ENCODE measurements around the gene PXDC1. TPM values are rescaled to one million over a fixed set of nuclear protein-coding genes. Genes with fewer than 3 reads are reported as not detected.
"Not testable (repeated sequence)": the region's sequence is repeated elsewhere in the genome, so short reads cannot be mapped to it uniquely, and the experiment has no call there.

The PXDC1 gene
- polyA plus RNA-seq, 1 experiment: 24.0 TPM

DNA sequence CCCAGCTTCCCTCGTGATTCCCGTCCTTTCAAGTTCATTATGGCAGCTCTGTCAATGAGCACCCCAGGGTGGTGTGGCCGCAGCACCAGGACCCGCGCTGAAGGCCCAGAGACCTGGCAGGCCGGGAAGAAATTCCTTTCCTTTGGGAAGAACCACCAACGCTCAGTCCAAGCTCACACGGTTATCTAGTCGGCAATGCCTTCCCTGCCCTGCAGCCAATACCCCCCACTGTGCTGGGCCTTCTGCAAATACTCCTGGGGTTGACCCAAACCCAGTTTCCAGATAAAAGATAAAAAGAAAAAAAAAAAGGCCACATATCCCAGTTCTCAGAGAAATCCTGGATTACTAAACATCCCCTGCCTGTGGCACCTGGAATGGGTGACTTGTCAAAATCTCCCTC, 28.7 kb downstream of the PXDC1 start:
- ChIA-PET POLR2A (no interaction called here), CTCF (interaction anchor here (0.6 to 3.6 kb wide), 9 partner anchors 10 to 472 kb away, joined by 3 to 22 read pairs (median 4); no protein-coding TSS in a partner anchor)
- Histone ChIP-seq H3K27me3 (ENCODE audit: control insufficient read depth, insufficient read depth, low read length) (no peaks in the 10 kb centered on the region), H3K4me3 (ENCODE audit: low read depth, low read length) (no peak overlapping the region), H3K36me3 (ENCODE audit: control insufficient read depth, insufficient read depth, low read length) (peaks cover 34% of the 10 kb centered on the region)
- TF ChIP-seq, protein P1, sequence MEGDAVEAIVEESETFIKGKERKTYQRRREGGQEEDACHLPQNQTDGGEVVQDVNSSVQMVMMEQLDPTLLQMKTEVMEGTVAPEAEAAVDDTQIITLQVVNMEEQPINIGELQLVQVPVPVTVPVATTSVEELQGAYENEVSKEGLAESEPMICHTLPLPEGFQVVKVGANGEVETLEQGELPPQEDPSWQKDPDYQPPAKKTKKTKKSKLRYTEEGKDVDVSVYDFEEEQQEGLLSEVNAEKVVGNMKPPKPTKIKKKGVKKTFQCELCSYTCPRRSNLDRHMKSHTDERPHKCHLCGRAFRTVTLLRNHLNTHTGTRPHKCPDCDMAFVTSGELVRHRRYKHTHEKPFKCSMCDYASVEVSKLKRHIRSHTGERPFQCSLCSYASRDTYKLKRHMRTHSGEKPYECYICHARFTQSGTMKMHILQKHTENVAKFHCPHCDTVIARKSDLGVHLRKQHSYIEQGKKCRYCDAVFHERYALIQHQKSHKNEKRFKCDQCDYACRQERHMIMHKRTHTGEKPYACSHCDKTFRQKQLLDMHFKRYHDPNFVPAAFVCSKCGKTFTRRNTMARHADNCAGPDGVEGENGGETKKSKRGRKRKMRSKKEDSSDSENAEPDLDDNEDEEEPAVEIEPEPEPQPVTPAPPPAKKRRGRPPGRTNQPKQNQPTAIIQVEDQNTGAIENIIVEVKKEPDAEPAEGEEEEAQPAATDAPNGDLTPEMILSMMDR (IDR thresholded peaks at IDR 0.05; ENCODE audit: insufficient read depth, low read depth, low read length): no peak
- DNase-seq (ENCODE audit: low read depth): no peak

GRCh38 chr6:3721810-3722621, 29.5 kb downstream of the PXDC1 start:
- no peak overlapping the region for H3K4me3 ChIP-seq (ENCODE audit: low read depth, low read length)
- H3K27me3 ChIP-seq (ENCODE audit: control insufficient read depth, insufficient read depth, low read length): no peaks in the 10 kb centered on the region
- TF ChIP-seq, protein P1 (IDR thresholded peaks at IDR 0.05; ENCODE audit: insufficient read depth, low read depth, low read length): no peak
- peak; percentile 34 for DNase-seq (ENCODE audit: low read depth)
- CTCF ChIA-PET: interaction anchor here (1.1 to 3.6 kb wide), 7 partner anchors 10 to 471 kb away, joined by 3 to 22 read pairs (median 4); no protein-coding TSS in a partner anchor
- POLR2A ChIA-PET: interaction anchor here (1.1 kb wide), 1 partner anchor 10 kb away, joined by 3 read pairs; no protein-coding TSS in a partner anchor
- H3K36me3 ChIP-seq (ENCODE audit: control insufficient read depth, insufficient read depth, low read length): peaks cover 29% of the 10 kb centered on the region

- CTCF ChIA-PET; H3K27me3 ChIP-seq (ENCODE audit: control insufficient read depth, insufficient read depth, low read length); DNase-seq (ENCODE audit: low read depth); POLR2A ChIA-PET; H3K4me3 ChIP-seq (ENCODE audit: low read depth, low read length): not testable (repeated sequence)
- H3K36me3 ChIP-seq (ENCODE audit: control insufficient read depth, insufficient read depth, low read length): peaks cover 22% of the 10 kb centered on the region
Measured at GRCh38 chr6:3720770-3721169, 30.7 kb downstream of the PXDC1 start.

GRCh38 chr6:3719462-3720308, 31.8 kb downstream of the PXDC1 start:
- Histone ChIP-seq H3K4me3 (ENCODE audit: low read depth, low read length) (no peak overlapping the region), H3K36me3 (ENCODE audit: control insufficient read depth, insufficient read depth, low read length) (peaks cover 20% of the 10 kb centered on the region), H3K27me3 (ENCODE audit: control insufficient read depth, insufficient read depth, low read length) (no peaks in the 10 kb centered on the region)
- no peak for DNase-seq (ENCODE audit: low read depth)
- ChIA-PET POLR2A (no interaction called here), CTCF (interaction anchor here (1.1 to 1.3 kb wide), 2 partner anchors 10 to 309 kb away, joined by 3 to 4 read pairs; no protein-coding TSS in a partner anchor)
- TF ChIP-seq, protein P1 (IDR thresholded peaks at IDR 0.05; ENCODE audit: insufficient read depth, low read depth, low read length): no peak

- Histone ChIP-seq H3K36me3 (ENCODE audit: control insufficient read depth, insufficient read depth, low read length) (peaks cover 11% of the 10 kb centered on the region), H3K4me3 (ENCODE audit: low read depth, low read length) (no peak overlapping the region), H3K27me3 (ENCODE audit: control insufficient read depth, insufficient read depth, low read length) (no peaks in the 10 kb centered on the region)
- POLR2A ChIA-PET: no interaction called here
- TF ChIP-seq, protein P1 (IDR thresholded peaks at IDR 0.05; ENCODE audit: insufficient read depth, low read depth, low read length): no peak
- no peak for DNase-seq (ENCODE audit: low read depth)
- CTCF ChIA-PET: interaction anchor here (1.1 kb wide), 1 partner anchor 308 kb away, joined by 4 read pairs; no protein-coding TSS in a partner anchor
Measured at GRCh38 chr6:3718407-3718806, 33.1 kb downstream of the PXDC1 start.
